ENCODE measurements around the gene CDH13. TPM values are rescaled to one million over a fixed set of nuclear protein-coding genes. Genes with fewer than 3 reads are reported as not detected.

Gene CDH13
- total and polyA plus RNA-seq, 2 of the 8 experiments (the other 6 are each of a cell fraction or from before 2014, with no cell fraction given), result 2.3 to 2.4 TPM

GRCh38 chr16:82874672-82875071 lies 247.9 kb downstream of the CDH13 start (continued):
- TF ChIP-seq KDM5A (IDR thresholded peaks at IDR 0.05; ENCODE audit: low read length), result no peak
- TF ChIP-seq KDM1A (IDR thresholded peaks at IDR 0.05; ENCODE audit: borderline replicate concordance, low read length), result no peak
- no peak for TF ChIP-seq CHD1 (IDR thresholded peaks at IDR 0.05; ENCODE audit: low read depth, low read length)
- TF ChIP-seq RFX5 (IDR thresholded peaks at IDR 0.05; ENCODE audit: borderline replicate concordance, low read depth, low read length), result no peak
- TF ChIP-seq USF2 (IDR thresholded peaks at IDR 0.05; ENCODE audit: low read length), result no peak
